GM19240 (cell line): ENCODE results near the gene ST8SIA1.
"Not testable (repeated sequence)": the region's sequence is repeated elsewhere in the genome, so short reads cannot be mapped to it uniquely, and the experiment has no call there.

ENCODE experiments used
- DNase-seq: peaks from one replicate; pipeline ENCODE4 v3.0.0; 2011; ENCODE audit warnings: low spot score; ENCODE audit not compliant: insufficient read length

Gene ST8SIA1, protein sequence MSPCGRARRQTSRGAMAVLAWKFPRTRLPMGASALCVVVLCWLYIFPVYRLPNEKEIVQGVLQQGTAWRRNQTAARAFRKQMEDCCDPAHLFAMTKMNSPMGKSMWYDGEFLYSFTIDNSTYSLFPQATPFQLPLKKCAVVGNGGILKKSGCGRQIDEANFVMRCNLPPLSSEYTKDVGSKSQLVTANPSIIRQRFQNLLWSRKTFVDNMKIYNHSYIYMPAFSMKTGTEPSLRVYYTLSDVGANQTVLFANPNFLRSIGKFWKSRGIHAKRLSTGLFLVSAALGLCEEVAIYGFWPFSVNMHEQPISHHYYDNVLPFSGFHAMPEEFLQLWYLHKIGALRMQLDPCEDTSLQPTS

DNA sequence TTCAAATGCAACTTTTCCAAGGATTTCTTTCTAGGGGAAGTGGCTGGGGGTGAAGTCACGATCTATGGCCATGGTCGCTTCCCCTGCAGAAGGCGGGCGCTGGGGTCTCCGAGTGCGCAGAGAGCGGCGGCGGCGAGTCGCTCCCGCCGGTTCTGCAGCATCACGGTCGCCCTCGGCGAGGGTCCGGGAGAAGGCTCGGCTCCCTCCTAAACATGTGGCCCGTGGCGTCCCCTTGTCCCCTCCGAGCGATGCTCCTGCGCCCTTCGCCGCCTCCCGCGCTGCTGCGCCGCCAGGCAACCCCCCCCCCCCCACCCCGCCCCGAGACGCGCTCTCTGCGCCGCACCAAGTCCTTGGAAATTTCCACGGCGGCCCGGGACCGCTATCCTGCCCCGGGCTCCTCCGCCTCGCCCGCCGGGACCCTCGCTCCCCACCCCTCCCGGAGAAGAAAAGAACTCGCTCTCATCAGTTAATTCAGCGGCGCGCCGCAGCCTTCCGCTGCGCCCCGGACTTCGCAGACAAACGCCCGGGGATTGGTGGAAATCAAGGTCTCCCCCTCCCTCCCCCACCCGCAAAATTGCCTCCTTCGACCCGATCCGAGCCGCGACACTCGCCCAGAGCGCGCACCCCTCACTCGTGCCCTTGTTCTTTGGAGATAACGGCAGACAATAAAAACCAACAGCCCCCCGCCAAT, at the start of gene ST8SIA1:
ST8SIA1 (minus strand) TSS at position 298 of the 691 bp plus-strand sequence. CDS start 475 bp downstream, outside the sequence.
- DNase-seq: no peak

DNA sequence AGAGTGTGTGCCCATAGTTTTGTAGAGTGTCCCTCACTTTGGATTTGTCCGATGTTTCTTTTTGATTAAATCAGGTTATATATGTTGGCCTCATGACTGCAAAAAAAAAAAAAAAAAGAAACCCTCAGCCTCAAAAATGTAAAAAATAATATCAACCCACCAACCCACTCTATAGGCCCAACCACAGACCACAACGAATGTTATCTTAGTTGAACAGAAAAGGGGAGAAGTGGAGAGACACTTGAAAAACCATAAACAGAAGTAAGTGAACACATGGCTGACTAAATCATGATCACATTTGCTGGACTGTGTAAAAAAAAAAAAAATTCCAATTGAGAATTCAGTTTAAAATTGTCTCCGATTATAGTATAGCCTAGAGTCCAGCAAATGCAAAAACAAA, 45.5 kb upstream of the ST8SIA1 start:
- no peak for DNase-seq

DNA sequence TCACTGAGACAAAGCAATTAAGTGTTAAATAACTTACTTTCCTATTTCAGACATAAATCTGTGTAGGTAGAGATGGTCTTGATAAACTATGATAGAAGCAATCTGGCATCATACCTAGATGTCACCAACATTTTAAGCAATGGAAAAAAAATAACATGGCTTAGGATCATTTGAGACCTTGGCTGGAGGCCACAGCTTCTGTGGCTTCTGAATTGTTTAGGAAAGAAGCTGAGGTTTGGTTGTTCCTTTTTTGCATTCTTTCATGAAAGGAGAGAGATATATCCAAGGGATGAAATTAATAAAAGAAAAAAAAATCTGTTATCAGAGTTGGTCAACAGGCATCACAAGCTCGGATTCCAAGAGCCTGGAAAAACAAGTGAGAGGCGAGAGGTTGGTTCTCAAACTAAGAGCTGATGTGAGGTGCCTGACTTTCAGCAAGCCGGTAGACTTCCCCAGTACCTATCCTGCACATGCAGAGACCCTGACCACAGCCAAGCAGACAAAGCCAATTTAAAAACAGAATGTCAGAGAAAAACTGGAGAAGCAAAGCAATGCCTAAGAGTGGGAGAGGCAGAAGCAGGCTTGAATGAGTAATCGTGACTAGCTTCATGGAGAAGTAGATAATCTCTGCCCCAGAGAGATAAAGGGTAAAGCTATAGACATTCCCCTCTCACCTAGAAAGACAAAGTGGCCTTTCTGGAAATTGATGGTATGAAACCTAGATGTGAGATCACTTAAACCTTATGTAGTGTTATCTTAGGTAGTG, 43.4 kb upstream of the ST8SIA1 start:
- no peak for DNase-seq

DNA sequence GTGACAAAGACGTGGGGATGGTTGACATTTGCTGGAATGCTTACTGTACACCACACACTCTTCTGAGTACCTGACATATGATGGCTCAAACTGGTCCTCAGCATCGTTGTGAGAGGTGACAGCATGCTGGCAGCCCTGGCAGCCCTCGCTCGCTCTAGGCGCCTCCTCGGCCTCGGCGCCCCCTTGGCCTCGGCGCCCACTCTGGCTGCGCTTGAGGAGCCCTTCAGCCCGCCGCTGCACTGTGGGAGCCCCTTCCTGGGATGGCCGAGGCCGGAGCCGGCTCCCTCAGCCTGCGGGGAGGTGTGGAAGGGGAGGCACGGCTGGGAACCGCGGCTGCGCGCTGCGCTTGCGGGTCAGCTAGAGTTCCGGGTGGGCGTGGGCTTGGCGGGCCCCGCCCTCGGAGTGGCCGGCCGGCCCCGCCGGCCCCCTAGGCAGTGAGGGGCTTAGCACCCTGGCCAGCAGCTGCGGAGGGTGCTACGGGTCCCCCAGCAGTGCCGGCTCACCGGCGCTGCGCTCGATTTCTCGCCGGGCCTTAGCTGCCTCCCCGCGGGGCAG, 42.2 kb upstream of the ST8SIA1 start:
- not testable (repeated sequence) for DNase-seq

DNA sequence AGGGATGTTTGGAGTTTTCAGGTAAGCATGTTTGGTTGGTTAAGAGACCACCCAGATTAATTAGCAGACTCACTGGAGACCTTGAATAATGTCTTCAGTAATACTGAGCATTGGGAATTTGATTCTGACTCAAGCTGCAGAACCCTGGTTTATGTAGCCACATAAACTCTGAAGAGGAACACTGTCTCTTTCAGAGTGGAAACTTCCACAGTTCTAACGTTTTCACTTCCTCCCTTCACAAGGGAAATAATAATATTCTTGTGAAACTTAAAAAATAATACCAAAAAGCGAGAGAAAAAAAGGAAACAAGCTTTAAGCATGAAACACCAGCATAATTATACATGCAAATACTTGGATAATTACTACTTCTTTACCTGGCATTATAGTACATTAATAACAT, 40.0 kb upstream of the ST8SIA1 start:
- DNase-seq: no peak

DNA sequence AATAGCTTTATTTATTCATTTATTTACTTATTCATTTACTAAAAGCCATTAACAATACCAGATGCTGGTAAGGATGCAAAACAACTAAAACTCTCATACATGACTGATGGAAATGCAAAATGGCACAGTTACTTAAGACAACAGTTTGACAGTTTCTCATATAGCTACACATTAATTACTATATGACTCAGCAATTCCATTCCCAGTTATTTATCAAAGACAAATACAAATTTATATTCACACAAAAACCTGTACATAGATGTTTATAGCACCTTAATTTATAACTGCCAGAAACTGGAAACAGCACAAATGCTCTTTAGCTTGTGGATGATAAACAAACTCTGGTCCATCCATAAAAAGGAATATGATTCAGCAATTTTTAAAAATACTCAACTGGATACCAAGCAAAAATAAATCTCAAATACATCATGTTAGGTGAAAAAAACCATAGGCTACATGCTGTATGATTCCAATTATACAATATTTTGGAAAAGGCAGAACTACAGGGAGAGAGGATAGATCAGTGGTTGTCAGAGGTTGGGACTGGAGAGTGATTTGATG, 37.9 kb upstream of the ST8SIA1 start:
- no peak for DNase-seq

DNA sequence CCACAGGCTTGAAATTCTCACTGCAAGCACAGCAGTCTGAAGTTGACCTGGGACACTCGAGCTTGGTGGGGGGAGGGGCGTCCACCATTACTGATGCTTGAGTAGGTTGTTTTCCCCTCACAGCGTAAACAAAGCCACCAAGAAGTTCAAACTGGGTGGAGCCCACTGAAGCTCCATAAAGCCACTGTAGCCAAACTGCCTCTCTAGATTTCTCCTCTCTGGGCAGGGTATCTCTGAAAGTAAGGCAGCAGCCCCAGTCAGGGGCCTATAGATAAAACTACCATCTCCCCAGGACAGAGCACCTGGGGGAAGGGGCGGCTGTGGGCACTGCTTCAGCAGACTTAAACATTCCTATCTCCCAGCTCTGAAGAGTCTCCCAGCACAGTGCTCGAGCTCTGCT, 31.7 kb upstream of the ST8SIA1 start:
- no peak for DNase-seq

DNA sequence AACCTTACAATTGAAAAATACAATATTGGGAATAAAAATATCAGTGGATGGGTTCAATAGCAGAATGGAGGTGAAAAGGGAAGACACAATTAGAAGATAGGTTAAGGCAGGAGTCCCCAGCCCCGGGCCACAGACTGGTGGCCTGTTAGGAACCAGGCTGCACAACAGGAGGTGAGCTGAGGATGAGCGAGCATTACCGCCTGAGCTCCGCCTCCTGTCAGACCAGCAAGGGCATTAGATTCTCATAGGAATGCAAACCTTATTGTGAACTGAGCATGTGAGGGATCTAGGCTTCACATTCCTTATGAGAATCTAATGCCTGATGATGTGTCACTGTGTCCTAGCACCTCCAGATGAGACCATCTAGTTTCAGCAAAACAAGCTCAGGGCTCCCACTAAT, 27.3 kb upstream of the ST8SIA1 start:
- no peak for DNase-seq

DNA sequence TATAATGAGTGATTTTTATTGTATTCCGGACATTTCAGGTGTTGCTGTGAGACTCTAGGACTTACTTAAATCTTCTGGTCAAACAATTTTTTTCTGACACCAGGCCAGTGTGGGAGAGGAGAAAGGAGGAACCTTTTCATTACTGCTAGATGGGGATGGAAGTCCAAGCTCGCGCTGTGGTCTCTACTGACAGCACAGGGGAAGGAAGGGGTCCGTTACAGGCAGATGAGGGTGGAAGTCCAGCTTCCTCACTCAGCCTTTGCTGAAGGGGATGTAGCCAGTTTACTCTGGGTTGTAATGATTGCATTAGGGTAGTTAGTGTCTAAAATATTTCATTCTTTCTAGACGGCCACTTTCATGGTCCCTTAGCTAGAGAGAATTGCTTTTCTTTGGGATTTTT, 26.3 kb upstream of the ST8SIA1 start:
- no peak for DNase-seq

DNA sequence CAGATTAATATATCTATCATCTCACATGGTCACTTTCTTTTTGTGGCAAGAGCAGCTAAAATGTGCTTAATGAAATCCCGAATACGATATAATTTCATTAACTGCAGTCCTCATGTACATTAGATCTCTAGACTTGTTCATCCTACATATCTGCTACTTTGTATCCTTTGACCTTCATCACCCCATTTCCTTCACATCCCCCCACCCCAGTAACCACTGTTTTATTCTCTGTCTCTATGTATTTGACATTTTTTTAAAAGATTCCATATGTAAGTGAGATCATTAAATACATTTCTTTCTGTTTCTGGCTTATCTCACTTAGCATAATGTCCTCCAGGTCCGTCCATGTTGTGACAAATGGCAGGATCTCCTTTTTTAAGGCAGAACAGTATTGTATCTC, 23.0 kb upstream of the ST8SIA1 start:
- DNase-seq: no peak

DNA sequence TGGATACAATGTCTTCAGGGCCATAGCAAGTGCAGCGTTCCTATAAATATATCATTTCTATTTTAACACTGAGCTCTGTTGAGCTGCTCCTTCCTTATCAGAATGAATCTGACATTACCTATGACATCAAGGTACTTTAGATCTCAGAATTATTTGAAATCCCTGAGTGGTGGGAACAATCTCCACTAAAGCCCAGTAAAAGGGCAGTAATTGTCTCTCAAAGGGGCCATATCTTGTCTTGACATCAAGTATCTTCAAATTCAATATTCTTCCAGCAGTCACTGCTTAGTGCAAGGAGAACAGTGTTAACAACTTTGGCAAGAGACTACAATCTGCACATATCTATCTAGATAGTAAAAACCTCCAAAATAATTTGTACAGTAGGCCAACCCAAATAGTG, 21.7 kb upstream of the ST8SIA1 start:
- DNase-seq: no peak

DNA sequence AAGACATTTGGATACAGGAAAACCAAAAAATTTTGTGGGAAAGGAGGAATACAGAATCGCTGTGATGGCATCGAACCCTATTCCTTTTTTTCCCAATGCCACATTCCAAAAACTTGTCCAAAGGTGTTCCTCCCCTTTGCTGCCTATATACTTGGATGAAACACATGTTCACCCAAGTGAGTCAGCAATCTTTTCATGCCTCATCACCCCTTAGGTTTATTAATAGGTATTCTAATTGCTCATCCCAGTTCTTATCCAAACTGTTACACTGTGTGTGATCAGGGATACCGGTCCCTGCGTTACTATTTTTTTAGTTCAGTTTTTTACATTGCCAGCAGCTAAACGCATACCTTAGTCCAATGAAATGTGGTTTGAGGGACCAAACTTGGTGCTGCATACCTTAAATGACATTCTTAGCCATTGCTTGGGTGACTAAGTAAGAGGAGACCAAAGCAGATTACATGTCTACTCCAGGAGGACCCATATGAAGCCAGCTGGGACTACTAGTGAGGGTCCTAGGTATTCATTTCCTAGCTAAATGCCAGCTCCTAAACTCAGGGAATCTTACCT, 20.6 kb upstream of the ST8SIA1 start:
- DNase-seq: no peak

DNA sequence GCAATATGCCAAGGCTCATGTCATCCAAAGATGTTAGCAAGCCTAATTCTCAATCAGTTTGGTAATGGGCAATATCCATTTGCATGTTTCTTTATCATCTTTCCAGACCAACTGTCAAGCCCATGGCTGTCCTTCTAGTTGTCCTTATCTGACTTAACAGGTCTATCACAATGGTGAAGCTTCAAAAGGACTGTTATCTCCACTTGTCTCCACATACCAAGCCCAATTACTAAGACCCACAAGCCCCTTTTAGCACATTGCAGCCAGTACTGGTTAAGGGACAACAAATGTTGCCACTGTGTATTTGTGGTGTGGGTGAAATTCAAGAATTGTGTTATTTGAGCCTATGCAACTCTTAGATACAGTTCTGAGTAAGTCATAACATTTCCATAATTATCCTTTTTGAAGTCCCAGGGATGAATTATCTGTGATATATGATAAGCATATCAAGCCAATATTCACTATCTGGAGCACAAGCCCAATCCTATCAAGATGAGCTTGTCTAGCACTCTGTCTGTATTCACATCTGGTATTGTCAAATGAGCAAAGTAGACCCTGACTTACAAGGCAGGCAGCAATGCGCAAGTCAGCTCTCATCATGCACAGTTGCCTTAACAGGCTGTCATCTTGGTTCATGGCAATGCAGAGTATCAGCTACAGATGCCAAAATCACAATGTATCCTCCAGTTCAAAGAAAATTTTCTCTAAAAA, 19.3 kb upstream of the ST8SIA1 start:
- DNase-seq: no peak

DNA sequence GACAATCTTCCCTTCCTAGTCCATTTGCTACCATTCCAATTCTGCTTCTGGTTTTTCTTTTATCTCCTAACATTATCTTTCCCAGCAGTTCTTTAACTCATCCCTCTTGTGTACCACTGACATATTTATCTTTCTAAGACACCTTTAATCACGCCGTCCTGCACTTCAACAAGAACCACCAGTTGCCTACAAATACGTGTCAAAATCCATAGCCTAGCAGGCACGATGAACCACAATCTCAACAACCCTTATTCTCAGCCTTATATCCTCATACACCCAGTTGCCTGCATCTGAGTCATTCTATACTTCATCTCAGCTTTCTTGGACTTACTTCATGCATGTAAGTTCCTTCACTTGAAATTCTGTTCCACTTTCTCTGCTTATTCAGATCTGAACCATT, 16.4 kb upstream of the ST8SIA1 start:
- DNase-seq: no peak

DNA sequence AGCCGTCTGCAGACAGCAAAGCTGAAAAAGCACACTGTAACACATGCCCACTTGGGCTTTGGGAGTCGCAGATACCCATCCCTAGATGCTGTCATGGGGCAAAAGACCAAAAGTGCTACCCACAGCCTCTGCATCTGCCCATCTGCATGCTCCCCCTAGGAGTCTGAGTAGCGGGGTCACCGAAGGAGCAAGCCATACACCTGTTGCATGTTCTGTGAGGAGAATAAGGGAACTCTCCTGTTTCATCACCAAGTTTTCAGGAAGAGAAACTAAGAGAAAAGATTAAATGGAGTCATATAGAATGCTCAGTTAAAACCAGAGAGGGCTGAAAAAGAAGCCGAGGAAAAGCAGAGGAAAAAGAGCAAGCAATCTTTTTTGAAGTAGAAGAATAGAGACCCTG, 13.7 kb upstream of the ST8SIA1 start:
- no peak for DNase-seq

DNA sequence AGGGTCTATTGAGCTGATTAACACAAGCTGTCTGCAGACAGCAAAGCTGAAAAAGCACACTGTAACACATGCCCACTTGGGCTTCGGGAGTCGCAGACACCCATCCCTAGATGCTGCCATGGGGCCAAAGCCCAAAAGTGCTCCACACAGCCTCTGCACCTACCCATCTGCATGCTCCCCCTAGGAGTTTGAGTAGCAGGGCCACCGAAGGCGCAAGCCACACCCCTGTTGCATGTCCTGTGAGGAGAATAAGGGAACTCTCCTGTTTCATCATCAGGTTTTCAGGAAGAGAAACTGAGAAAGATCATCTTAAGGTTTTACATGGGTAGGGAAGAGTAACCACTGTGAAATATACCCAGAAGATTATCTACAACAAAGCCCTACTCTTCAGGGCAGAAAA, 5.6 kb upstream of the ST8SIA1 start:
- DNase-seq: no peak

DNA sequence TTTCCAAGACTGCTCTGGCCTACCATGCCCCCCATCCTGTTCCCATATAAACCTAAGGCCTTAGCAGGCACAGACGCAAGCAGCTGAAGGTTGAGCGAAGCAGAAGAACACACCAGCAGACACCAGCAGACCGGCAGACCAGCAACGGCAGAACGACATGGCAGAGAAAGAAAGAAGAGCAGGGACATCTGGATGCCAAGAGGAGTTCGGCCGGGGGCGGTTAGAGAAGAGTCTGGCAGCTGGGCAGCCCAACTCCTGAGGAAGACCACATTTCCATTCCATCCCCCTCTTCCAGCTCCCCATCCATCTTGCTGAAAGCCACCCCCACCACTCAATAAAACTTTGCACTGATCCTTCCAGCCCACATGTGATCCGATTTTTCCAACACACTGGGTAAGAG, 5.2 kb upstream of the ST8SIA1 start:
- DNase-seq: no peak

DNA sequence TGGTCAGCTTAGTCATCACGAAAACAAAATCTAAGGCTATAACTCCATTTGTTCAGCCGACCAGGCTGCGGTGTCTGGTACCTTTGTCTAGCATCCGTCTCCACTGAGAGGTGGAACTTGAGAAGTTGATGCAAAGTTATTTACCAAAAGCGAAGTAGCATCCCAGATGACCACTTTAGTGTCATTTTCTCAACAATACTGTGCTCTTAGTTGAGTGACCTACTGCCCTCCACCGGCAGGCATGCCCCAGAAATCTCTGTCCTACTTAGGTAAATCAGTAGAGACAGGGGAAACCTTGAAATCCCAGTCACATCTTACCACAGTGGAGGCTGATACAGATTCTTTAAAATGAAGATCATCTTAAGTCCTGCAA, 1.3 kb upstream of the ST8SIA1 start:
- no peak for DNase-seq

DNA sequence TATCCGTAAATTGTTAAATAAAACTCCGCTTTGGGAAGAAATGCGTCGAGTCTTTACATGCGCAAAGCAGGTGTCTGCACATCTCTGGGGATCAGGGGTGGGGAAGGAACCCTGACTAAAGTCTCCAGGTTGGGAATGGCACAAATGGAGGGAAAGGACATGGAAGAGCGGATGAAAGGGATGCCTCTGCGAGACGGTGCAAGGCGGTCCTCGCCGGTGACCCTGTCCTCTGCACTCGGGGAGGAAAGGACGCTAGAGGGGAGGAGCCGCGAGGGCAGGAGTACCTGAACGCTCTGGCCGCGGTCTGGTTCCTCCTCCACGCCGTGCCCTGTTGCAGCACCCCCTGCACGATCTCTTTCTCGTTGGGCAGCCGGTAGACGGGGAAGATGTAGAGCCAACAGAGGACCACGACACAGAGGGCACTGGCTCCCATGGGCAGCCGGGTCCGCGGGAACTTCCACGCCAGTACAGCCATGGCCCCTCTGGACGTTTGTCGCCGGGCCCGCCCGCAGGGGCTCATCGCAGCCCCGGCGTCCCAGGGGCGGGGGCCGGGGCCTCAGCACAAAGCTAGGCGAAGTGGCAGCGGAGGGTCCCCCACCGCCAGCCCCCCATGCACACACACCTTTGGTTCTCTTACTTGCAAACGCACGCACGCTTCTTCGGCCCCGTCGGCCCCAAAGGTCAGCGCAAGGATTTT, 646 bp downstream of the ST8SIA1 start:
- DNase-seq: no peak

DNA sequence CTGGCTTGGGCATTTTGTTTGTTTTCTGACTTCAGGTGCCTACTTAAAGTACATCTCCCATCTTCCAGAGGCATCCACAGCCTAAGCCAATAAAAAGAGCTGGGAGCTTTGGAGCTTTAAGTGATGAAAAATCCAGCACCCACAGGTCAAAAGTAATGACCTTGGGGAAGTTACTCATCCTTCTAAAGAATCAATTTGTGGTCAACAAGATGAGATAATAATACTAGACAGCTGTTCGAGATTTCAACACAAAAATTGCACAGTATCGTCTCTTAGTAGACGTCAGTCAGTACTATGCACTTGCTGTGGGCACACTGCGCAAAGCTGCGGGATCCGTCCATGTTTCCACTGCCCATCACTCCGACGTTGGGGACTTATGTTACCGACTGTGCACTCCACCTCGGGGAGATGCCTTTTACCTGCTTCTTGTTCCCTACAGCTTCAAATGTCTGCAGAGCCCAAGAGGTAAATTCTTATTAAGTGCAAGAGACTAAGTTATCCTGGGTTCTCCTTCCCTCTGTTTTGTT, 1.3 kb downstream of the ST8SIA1 start:
- DNase-seq: no peak
